Uterus (tissue), 4 donors: ENCODE measurements around the gene RPAP2. TPM values are rescaled to one million over a fixed set of nuclear protein-coding genes. Genes with fewer than 3 reads are reported as not detected.
A peak's percentile ranks its signal among the peaks of the same experiment; 100 is the strongest.
"Not testable (repeated sequence)": the region's sequence is repeated elsewhere in the genome, so short reads cannot be mapped to it uniquely, and the experiment has no call there.

ENCODE experiments used
- DNase-seq, 2 donors: peaks; one replicate each; pipeline ENCODE4 v3.0.0-alpha.2; 2019 to 2020
- H3K27ac ChIP-seq, 2 donors: fragments of 200-600 bp; sonication (generic); 1 replicate in 1 of 2; 2 replicates in 1 of 2; pipeline ENCODE4 v1.5.1; 2016 to 2018
- H3K27me3 ChIP-seq, 2 donors: fragments of 200-600 bp; sonication (generic); one replicate each; pipeline ENCODE4 v1.5.1; 2018 to 2019; ENCODE audit warnings: control low read depth in 1 of 2
- H3K36me3 ChIP-seq, 2 donors: fragments of 200-600 bp; sonication (generic); one replicate each; pipeline ENCODE4 v1.5.1; 2019; ENCODE audit warnings: control low read depth in 1 of 2
- H3K4me1 ChIP-seq, 2 donors: fragments of 200-600 bp; sonication (generic); one replicate each; pipeline ENCODE4 v1.5.1; 2018 to 2019; ENCODE audit warnings: control low read depth in 1 of 2
- H3K4me3 ChIP-seq, 2 donors: fragments of 200-600 bp; sonication (generic); 1 replicate in 1 of 2; 2 replicates in 1 of 2; pipeline ENCODE4 v1.5.1; 2018 to 2019; ENCODE audit warnings: mild to moderate bottlenecking in 1 of 2
- H3K9me3 ChIP-seq, 2 donors: fragments of 200-600 bp; sonication (generic); one replicate each; pipeline ENCODE4 v1.5.1; 2019; ENCODE audit warnings: control low read depth in 1 of 2
- CTCF ChIP-seq, 4 experiments: fragments of 200-600 bp in 2 of 4; fragments of 450-650 bp in 2 of 4; sonication (generic) in 2 of 4; IDR thresholded peaks; one replicate each; pipeline ENCODE4 v1.5.1; 2016 to 2019; ENCODE audit warnings: antibody characterized with exemption in 4 of 4, mild to moderate bottlenecking in 2 of 4, moderate library complexity in 1 of 4
- POLR2A ChIP-seq, 2 donors: fragments of 450-650 bp; IDR thresholded peaks; one replicate each; pipeline ENCODE4 v1.6.1; 2016; ENCODE audit warnings: antibody characterized with exemption in 2 of 2, mild to moderate bottlenecking in 1 of 2, moderate library complexity in 1 of 2
- intact Hi-C: fragments of 100-400 bp; cut with DNase I; formaldehyde crosslinking; loops from one replicate; pipeline ENCODE4 v1.15.1; 2023; ENCODE audit warnings: low total_unique reads
- total RNA-seq, 4 donors: library from RNA; depleted of rRNA in 3 of 4; stranded (reverse); fragments of >200 nt in 3 of 4; gene quantifications; one replicate each; pipeline versions ENCODE4 v1.1.0 to v1.2.4, GENCODE V29; 2014 to 2023
- donor health status: DM: yes; HTN: yes; CAD: no.

The RPAP2 gene
- total RNA-seq, 4 donors from 2014 or later = 7.6 to 131 (median 54.9) TPM

GRCh38 chr1:92274939-92275338 lies 23.9 kb upstream of the RPAP2 start:
- H3K4me3 ChIP-seq = no peak overlapping the region
- H3K4me1 ChIP-seq = no peaks in the 10 kb centered on the region
- H3K36me3 ChIP-seq = no peaks in the 10 kb centered on the region
- intact Hi-C loops = no loop called here
- no peak overlapping the region for H3K27ac ChIP-seq
- no peak for DNase-seq
- TF ChIP-seq CTCF (IDR thresholded peaks at IDR 0.05) (no peak), POLR2A (IDR thresholded peaks at IDR 0.05) (no peak)
- no peaks in the 10 kb centered on the region for H3K27me3 ChIP-seq
- H3K9me3 ChIP-seq = no peaks in the 10 kb centered on the region

GRCh38 chr1:92276082-92276481 lies 22.8 kb upstream of the RPAP2 start:
- no peak for DNase-seq
- intact Hi-C loops = no loop called here
- TF ChIP-seq CTCF (IDR thresholded peaks at IDR 0.05) = no peak
- TF ChIP-seq POLR2A (IDR thresholded peaks at IDR 0.05) = no peak
- Histone ChIP-seq H3K4me1 (no peaks in the 10 kb centered on the region), H3K27ac (no peak overlapping the region), H3K9me3 (no peaks in the 10 kb centered on the region), H3K27me3 (no peaks in the 10 kb centered on the region), H3K4me3 (no peak overlapping the region), H3K36me3 (no peaks in the 10 kb centered on the region)

- no peaks in the 10 kb centered on the region for H3K4me1 ChIP-seq
- intact Hi-C loops = no loop called here
- TF ChIP-seq POLR2A (IDR thresholded peaks at IDR 0.05) (no peak), CTCF (IDR thresholded peaks at IDR 0.05) (no peak)
- no peaks in the 10 kb centered on the region for H3K9me3 ChIP-seq
- H3K27ac ChIP-seq = no peak overlapping the region
- no peak for DNase-seq
- no peaks in the 10 kb centered on the region for H3K36me3 ChIP-seq
- H3K4me3 ChIP-seq = no peak overlapping the region
- no peaks in the 10 kb centered on the region for H3K27me3 ChIP-seq
Observed at GRCh38 chr1:92277105-92277723, 21.6 kb upstream of the RPAP2 start.

- H3K4me1 ChIP-seq, H3K27ac ChIP-seq, H3K4me3 ChIP-seq, H3K9me3 ChIP-seq, H3K27me3 ChIP-seq, DNase-seq, H3K36me3 ChIP-seq, intact Hi-C loops: not testable (repeated sequence)
Observed at GRCh38 chr1:92279781-92280180, 19.1 kb upstream of the RPAP2 start.

GRCh38 chr1:92281411-92281810 lies 17.4 kb upstream of the RPAP2 start:
- DNase-seq, H3K27ac ChIP-seq, H3K36me3 ChIP-seq, H3K27me3 ChIP-seq, H3K4me1 ChIP-seq, H3K4me3 ChIP-seq, intact Hi-C loops, H3K9me3 ChIP-seq: not testable (repeated sequence)

- no peaks in the 10 kb centered on the region for H3K9me3 ChIP-seq
- no peak overlapping the region for H3K4me3 ChIP-seq
- no peak for DNase-seq
- H3K36me3 ChIP-seq = no peaks in the 10 kb centered on the region
- TF ChIP-seq POLR2A (IDR thresholded peaks at IDR 0.05) = no peak
- peak; percentile 40 to 65 (median 51) for TF ChIP-seq CTCF (IDR thresholded peaks at IDR 0.05)
- no peaks in the 10 kb centered on the region for H3K4me1 ChIP-seq
- no peak overlapping the region for H3K27ac ChIP-seq
- H3K27me3 ChIP-seq = no peaks in the 10 kb centered on the region
- intact Hi-C loops = no loop called here
Observed at GRCh38 chr1:92291372-92291999, 7.4 kb upstream of the RPAP2 start.
